HG02798 (cell line): ENCODE measurements around the gene MEIS1.

Source experiments
- ATAC-seq: cut with Tn5 transposase; IDR thresholded peaks from one replicate; pipeline ENCODE4 v1.9.1; 2021; ENCODE audit warnings: mild to moderate bottlenecking; ENCODE audit not compliant: unreplicated experiment, poor library complexity

The MEIS1 gene

DNA sequence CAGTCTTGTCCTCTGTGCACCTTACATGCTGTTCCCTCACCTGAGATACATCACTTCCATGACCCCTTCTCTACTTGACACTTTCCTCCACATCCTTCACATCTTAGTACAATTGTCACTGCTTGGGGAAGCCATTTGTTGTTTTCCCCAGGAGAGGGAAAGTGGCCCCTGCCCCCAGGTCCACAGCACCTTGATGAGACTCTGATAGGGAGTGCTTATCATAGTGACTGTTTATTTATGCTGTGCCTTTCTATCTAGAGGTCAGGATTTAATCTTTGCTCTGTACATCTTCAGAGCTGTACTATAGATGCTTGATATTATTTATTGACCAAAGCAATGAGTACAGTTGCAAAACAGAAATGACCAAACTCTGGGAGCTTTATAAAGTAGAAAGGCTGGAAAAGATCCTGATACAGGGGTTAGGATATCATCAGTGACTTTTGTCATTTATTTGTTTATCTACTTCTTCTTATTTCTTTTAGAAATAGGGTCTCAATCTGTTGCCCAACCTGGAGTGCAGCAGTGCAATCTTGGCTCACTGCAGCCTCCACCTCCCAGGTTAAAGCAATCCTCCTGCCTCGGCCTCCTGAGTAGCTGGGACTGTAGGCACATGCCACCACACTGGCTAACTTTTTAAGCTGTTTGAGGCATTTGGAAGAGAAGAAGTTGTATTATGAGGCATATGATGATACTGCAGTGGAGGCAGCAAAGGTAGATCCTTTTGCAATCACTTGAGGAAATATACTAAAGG, 94.2 kb downstream of the MEIS1 start:
- no peak for ATAC-seq

DNA sequence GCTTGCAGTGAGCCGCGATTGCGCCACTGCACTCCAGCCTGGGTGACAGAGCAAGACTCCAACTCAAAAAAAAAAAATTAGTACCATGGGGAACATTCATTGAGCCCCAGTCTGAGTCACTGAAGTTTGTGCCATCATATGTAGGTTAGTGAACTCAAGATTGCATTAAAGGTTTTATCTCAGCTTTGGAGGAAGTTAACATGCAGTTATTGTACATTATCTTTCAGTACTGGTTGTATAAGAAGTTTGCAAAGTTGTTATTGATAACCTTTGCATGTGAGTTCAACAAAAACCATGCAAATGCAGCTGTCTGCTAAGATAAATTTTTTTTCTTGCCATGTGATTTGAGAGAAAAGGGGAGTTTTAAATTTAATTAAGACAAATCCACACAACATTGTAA, 95.7 kb downstream of the MEIS1 start:
- no peak for ATAC-seq

DNA sequence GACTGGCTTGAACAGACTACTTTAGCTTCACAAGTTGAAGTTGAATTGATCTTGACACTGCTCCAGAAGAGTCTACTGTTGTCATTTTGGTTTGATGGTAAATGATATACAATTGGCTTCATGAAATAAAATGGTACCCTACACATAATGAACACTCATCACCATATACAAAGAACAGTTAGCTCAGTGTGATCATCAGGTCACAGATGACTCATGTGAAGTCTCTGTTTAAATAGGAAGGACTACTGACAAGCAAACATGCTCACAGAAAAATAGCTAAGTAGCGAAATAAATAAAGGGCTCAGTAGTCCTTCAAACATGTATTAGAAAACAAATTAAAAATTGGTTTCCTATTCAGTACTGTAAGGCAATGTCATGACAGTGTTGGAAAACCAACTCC, 96.2 kb downstream of the MEIS1 start:
- no peak for ATAC-seq

DNA sequence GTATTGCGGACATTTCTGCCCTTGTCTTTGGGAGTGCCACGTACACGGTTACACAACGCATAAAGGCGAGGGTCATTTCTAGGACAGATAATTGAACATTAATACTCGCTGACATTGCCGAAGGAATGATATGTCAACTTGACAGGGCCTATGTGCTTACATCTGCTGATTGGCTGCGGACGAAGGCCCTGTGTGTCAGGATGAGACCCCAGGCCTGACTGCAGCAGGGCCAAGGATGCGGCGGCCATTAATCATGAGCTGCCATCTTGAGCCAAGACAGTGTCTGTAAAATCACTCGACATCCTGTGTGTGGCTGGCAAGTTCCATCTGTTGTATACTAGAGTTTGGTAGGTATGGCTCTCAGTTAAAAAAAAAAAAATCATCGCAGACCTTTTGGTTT, 96.6 kb downstream of the MEIS1 start:
- no peak for ATAC-seq

DNA sequence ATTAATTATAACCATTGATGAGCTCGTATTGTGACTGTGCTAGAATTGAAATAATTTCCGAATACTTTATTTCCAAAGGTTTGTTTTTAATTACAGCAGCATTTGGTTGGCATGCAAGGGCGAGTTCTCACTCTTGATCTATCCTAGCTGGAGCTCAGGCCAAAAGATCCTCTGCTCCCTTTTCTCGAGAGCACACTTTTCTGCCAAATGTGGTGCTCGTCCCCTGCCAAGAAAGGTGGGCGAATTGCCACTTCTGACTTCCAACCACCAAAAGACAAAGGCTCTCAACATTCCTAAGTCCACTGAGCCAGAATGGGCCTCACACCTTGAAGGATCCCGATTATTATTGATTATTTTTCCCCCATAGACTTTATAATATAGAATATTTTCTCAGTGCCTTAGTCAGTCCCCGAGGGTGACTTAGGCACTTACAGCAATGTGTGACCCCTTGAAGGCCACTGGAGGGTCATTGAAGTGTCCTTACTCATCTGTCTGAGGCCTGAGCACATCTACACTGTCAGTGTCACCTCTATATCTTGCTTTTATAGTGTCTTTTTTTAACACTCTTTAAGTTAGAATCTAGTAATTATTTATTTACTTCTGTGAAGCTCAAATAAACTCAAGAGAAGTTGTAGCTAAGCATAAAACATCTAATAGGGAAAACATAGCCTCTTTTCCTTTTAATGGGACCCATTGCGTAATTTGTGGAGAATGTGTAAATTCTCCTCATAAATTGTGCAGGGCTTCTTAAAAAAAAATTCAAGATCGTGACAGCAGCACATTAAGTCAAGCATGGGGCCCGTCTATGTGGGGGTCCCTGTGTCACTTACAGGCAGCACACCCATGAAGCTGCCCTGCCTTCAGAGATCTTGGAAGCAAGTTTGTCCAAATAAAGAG, 98.3 kb downstream of the MEIS1 start:
- no peak for ATAC-seq

DNA sequence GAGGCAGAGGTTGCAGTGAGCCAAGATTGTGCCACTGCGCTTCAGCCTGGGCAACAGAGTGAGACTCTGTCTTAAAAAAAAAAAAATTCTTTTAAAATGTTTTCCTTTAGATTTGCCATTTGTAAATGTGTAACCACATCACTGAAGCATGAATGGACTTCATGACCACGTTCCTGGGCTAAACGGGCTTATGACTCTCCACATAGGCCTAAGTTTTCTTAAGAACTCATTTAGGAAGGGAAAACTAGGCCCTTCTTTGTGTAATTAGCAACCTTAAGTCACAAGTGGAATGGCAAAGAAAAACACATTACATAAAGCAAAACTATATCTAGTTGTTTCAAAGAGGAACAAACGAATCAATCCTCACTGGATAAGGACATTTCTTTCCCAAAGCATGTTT, 99.5 kb downstream of the MEIS1 start:
- ATAC-seq, result no peak

DNA sequence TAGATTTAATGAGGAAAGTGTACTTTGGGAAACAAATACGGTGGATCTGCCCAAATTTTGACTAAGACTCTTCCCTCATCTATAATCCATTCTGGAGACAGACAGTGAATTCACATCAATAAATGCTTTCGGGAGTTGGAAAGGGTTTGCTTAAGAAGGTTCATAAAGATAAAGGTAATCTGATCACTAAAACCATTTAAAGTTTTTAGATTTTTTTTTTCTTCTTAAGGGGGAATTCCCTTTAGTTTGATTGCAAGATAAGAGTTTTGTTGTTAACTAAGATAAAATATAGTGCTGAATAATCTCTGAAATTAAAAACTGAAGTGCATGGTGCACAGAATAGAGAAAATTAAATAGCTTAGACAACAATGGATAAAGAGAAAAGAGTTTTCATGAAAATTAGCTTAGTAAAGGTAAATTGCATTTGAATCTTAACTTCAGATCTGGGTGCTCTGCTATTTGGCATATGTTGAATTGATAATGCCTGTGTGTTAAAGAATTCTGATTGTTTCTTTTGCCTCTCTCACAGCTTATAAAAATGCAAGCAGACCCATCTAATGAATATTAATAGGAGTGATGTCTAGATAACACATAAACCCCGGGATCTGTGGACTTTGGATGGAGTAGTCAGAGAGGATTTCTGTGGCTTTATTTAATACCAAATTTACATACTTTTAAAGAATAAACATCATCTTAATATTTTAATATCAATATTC, 100.8 kb downstream of the MEIS1 start:
- no peak for ATAC-seq

DNA sequence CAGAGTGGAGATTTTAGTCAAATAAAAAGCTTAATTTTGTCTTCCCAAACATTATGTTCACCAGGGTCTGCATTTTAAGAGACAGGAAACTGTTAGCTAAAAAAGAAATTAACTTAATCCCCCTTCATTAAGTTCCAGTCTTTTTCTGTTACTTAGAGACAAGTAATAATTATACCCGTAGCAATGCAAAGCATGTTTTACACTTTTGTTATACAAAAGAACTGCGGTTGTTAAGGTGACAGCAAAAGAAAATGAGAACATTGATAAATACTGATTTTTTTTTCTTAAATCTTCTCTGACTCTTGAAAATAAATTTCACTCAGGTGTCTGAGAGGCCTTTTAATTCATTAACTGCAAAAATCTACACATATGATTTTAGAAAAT, 101.4 kb downstream of the MEIS1 start:
- no peak for ATAC-seq

DNA sequence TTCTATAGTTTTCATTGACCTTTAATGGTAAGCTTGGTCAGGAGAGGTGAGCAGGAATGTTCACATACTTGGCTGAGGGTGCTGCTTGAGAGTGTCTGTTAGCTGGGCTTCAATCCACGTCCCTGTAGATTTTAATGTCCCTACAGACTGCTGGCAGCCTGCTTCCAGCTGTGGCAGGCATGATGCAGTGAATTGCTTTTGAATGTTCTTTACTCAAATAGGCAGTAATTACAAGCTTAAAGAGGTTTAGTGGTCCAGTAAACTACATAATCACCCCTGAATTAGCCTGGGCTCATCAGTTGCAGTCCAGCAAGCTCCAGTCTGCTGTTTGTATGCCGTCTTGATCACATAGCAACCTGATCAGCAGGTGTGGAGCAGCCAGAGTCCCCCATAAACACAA, 102.1 kb downstream of the MEIS1 start:
- no peak for ATAC-seq

DNA sequence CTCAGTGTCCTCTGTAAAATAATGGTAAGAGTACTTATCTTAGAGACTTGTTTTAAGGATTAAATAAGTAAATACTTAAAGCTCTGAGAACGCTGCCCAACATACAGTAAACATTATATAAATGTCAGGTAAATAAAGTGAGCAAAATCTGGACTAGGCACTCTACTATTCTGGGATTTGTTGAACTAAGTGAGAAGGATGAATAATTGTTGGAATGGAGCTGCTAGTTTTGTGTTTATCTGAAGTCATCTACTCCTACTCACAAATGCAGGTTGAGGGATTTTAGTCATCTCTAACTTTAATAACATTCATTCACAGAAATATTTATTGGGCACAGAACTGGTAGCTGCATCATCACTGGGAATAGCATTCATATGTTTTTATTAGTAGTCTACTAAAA, 103.4 kb downstream of the MEIS1 start:
- no peak for ATAC-seq

DNA sequence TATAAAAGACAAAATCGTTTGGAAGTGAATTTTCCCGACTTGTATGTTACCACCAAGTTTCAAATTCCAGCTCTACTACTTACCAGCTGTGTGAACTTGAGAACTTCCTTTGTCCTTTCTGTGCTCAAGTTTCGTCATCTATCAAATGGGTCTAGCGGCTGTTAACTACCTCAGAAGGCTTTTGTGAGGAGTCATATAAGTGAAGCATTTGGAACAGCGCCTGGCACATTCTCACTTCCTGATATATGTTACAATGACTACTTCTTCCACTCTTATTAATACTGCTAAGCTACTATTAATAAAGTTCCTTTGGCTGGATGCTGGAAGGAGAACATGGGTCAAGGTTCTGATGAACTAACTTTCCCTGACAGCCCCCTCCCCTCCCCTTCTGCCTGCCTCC, 104.5 kb downstream of the MEIS1 start:
- no peak for ATAC-seq

DNA sequence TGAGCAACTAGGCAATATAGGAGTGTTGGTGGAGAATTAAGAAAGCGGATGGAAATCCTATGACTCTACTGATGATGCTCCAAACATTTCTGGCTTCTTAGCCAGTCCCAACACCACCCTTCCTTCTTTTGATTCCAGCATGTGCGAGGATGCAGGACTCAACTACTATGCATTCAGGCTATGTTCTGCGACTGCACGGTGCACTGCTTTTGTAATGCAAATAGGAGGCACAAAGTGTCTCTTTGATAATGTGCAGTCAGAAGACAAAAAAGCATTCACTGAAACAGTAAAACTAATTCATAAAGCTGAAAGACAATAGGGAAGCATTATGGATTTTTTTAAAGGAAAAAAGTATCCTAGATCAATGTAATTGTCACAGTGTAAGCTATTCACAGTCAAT, 106.7 kb downstream of the MEIS1 start:
- ATAC-seq, result no peak

DNA sequence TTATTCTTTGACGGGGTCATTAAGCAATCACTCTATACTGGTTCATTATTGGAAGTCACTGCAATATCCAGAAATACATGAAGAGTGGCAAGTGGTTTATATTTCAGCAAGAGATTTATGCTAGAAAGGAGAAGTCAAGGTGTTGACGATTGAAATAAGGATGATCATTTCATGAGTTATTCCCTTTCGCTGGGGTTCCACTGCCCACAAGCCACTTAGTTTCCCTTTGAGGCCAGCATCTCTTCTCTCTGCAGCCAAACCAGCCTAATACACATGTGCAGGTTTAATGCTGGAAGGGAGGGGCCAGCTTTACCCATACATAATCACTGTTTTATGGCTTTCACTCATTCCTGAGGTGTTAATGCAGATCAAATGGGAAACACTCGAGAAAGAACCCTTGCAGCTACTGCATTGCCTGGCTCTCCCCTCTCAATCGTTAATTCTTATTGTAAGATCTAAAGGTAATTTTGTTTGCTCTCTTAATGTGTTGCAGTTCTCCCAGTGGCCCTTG, 108.4 kb downstream of the MEIS1 start:
- no peak for ATAC-seq

DNA sequence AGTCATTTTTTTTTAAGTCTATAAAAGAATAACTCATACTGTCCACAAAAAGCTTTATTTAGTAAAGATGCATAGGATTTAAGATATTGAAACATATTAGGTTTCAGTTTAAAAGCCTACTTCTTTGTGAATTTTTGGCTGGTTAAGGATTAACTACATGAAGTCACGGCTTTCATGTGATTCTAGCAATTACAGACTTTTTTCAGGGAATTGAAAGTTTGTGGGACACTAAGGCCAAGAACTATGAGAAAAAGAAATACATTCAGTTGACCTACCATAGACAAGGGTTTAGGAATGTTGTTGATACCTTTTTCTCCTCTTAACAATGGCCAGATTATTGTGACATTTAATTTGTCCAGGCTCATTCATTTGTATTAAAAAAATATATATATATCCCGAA, 109.3 kb downstream of the MEIS1 start:
- no peak for ATAC-seq

DNA sequence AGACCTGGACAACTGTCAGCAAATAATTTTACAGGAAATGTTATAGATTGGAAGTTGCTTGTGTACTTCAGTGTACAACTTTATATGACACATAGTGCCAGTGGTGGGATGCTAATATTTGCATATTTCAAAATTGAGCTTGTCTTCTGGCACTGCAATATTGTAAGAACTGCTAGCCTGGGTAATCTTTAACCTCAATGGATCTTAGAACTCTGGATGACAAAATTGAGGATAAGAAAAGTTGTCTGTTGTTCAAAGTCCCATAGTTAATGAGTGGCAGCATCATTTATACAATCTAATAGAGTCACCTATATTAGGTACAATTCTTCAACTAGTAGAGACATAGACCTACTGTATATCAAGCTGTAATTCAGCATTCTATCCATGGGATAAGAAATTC, 110.3 kb downstream of the MEIS1 start:
- ATAC-seq, result no peak

DNA sequence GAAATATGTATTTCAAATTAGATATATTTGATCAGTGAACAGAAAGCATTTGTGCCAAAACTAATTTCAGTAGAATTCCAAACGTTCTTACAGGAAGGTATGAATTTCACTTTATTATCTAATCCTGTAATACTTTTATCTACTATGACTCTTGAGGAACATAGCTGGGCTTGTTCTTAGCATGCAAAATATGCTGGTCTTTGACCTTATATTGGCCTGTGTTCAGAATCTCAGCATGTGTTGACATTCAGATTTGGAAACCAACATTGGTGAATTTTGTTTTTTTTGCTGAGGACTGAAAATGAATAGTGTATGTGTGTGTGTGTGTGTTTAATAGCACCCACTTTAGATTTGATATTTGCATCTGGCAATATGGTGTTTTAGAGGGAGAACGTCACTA, 112.2 kb downstream of the MEIS1 start:
- no peak for ATAC-seq

DNA sequence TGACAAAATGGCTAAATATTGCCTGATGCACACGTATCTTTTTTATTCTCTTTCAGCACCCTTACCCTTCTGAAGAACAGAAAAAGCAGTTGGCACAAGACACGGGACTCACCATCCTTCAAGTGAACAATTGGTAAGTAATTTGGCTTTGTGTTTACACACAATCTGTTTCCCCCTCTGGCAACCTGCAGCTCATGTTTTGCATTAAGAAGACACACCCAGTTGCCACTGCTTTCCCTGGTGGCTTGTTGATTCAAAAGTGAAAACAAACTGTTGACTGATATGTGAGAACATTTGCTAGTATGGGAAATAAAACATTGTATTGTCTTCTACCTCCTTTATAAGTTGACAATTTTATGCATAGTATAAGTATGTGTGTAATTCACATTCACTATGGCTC, 113.0 kb downstream of the MEIS1 start:
- ATAC-seq, result no peak

DNA sequence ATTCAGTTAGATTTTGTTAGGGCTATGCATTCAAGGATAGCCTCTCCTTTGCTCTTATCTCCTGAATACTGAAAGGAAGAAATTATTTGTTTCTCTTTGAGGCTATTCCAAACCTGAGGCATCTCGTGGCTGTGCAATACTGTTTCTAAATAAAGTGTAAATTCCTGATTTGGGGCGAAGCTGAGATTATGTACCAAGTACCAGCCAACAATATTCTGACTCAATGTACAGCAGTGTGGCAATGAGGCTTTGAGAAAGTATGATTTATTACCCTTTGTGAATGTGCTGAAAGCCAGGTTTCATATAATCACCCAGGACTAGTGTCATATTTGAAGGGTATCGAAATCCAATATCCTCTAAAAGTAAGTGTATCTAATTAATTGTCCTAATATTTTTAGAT, 113.5 kb downstream of the MEIS1 start:
- ATAC-seq, result no peak

DNA sequence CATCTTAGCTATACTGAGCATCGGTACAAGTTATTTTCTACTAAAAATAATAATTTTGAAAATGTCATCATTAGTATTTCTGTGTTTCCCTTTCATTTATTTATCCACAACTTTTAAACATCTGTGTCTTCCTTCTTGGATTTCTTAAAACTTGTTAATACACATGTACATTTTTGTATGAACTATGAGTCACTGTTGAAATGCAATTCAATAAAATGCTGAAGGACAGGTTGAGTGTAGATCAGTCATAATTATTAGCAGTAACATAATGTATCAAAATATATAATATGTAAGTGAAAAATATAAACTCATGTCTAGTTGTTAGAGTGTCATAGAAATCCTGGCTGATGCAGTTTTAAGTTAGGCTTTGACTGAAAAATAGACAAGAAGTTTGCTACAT, 115.9 kb downstream of the MEIS1 start:
- no peak for ATAC-seq

DNA sequence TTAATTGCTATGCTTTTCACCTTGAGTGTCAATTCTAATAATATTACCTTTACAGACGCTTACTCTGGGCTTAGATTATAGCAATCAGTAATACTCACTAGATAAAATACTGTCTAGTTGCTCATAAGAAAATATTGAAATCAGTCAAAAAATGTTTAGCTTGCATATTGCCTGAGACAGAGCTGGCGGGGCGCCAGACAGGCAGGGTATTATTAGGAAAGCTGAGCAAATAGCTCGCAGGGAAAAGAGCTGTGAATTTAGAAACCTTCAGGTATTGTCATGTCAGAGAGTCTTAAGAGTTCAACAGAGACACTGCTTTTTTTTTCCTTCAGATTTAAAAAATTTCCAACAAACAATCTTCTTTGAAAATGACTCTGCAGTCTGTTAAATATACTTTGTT, 118.4 kb downstream of the MEIS1 start:
- no peak for ATAC-seq

DNA sequence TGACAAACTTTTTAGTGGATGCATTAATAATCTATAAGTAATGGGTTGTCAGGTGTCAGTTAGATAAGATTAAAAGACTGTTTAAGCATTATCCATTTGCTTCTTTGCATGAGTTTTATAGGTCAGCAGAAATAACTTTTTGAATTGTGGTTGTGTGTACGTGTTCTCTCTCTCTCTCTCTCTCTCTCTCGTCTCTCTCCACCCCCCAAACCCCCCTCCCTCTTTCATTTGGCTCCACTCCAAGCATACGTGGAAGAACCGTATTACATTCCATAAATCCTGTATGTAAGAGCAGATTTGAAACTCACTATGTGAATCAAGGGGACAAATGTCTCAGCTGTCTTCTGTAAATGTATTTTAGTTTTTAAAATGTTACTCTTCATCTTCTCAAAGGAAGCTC, 120.2 kb downstream of the MEIS1 start:
- ATAC-seq, result no peak
